ENCODE measurements around the gene FUBP1.

Gene FUBP1

GRCh38 chr1:77945345-77945744, 33.5 kb downstream of the FUBP1 start:
- Histone ChIP-seq H3K4me2 (ENCODE audit: low read depth, low read length) (no peak overlapping the region), H3K9me3 (replicated peaks; ENCODE audit: insufficient read depth, low read length) (no peaks in the 10 kb centered on the region), H3K79me2 (ENCODE audit: low read length) (peaks cover 39% of the 10 kb centered on the region), H4K20me1 (ENCODE audit: insufficient read depth, low read length) (no peaks in the 10 kb centered on the region), H2AFZ (ENCODE audit: low read length) (no peak overlapping the region), H3K9me2 (replicated peaks; ENCODE audit: insufficient read depth, low read length) (no peaks in the 10 kb centered on the region), H3K9ac (ENCODE audit: low read length) (no peak overlapping the region), H3K36me3 (replicated peaks; ENCODE audit: insufficient read depth, low read length) (peaks cover 28% of the 10 kb centered on the region; the same call in 1 of the 2 replicates), H3F3A (ENCODE audit: insufficient read depth, low read length) (peaks cover 14% of the 10 kb centered on the region), H3K27ac (ENCODE audit: low read length) (no peak overlapping the region), H3K27me3 (replicated peaks; ENCODE audit: insufficient read depth, low read length) (no peaks in the 10 kb centered on the region), H3K4me3 (ENCODE audit: low read length) (no peak overlapping the region), H3K4me1 (ENCODE audit: low read length) (peaks cover 26% of the 10 kb centered on the region)
- DNase-seq: no peak
- TF ChIP-seq EZH2phosphoT487 (IDR thresholded peaks at IDR 0.05; ENCODE audit: low read length): no peak
- no peak for TF ChIP-seq CTCF (IDR thresholded peaks at IDR 0.05; ENCODE audit: low read length)
- TF ChIP-seq EZH2 (optimal IDR thresholded peaks at IDR 0.05; ENCODE audit: low read depth, low read length): no peak

- Histone ChIP-seq H3K27me3 (replicated peaks; ENCODE audit: insufficient read depth, low read length) (no peaks in the 10 kb centered on the region), H2AFZ (ENCODE audit: low read length) (no peak overlapping the region), H3K9me2 (replicated peaks; ENCODE audit: insufficient read depth, low read length) (no peaks in the 10 kb centered on the region), H3K79me2 (ENCODE audit: low read length) (peaks cover 12% of the 10 kb centered on the region), H3K4me3 (ENCODE audit: low read length) (no peak overlapping the region), H3K9me3 (replicated peaks; ENCODE audit: insufficient read depth, low read length) (no peaks in the 10 kb centered on the region), H3K4me2 (ENCODE audit: low read depth, low read length) (no peak overlapping the region), H4K20me1 (ENCODE audit: insufficient read depth, low read length) (no peaks in the 10 kb centered on the region), H3F3A (ENCODE audit: insufficient read depth, low read length) (peaks cover 7% of the 10 kb centered on the region; the same call in 1 of the 2 replicates), H3K9ac (ENCODE audit: low read length) (no peak overlapping the region), H3K27ac (ENCODE audit: low read length) (no peak overlapping the region), H3K4me1 (ENCODE audit: low read length) (no peaks in the 10 kb centered on the region), H3K36me3 (replicated peaks; ENCODE audit: insufficient read depth, low read length) (peaks cover 23% of the 10 kb centered on the region; the same call in 1 of the 2 replicates)
- TF ChIP-seq EZH2 (optimal IDR thresholded peaks at IDR 0.05; ENCODE audit: low read depth, low read length): no peak
- TF ChIP-seq EZH2phosphoT487 (IDR thresholded peaks at IDR 0.05; ENCODE audit: low read length): no peak
- TF ChIP-seq CTCF (IDR thresholded peaks at IDR 0.05; ENCODE audit: low read length): no peak
- no peak for DNase-seq
These were observed 36.3 kb downstream of the FUBP1 start for GRCh38 chr1:77942400-77943140.

- Histone ChIP-seq H3K9ac (ENCODE audit: low read length) (no peak overlapping the region), H3K4me1 (ENCODE audit: low read length) (no peaks in the 10 kb centered on the region), H3K27me3 (replicated peaks; ENCODE audit: insufficient read depth, low read length) (no peaks in the 10 kb centered on the region), H3K9me2 (replicated peaks; ENCODE audit: insufficient read depth, low read length) (no peaks in the 10 kb centered on the region), H3K4me2 (ENCODE audit: low read depth, low read length) (no peak overlapping the region), H3K9me3 (replicated peaks; ENCODE audit: insufficient read depth, low read length) (no peaks in the 10 kb centered on the region), H3K36me3 (replicated peaks; ENCODE audit: insufficient read depth, low read length) (peaks cover 10% of the 10 kb centered on the region; the same call in 1 of the 2 replicates), H4K20me1 (ENCODE audit: insufficient read depth, low read length) (no peaks in the 10 kb centered on the region), H3K4me3 (ENCODE audit: low read length) (no peak overlapping the region), H3F3A (ENCODE audit: insufficient read depth, low read length) (peaks cover 7% of the 10 kb centered on the region; the same call in 1 of the 2 replicates), H2AFZ (ENCODE audit: low read length) (no peak overlapping the region), H3K27ac (ENCODE audit: low read length) (no peak overlapping the region), H3K79me2 (ENCODE audit: low read length) (peaks cover 4% of the 10 kb centered on the region; the same call in 1 of the 2 replicates)
- no peak for TF ChIP-seq EZH2phosphoT487 (IDR thresholded peaks at IDR 0.05; ENCODE audit: low read length)
- no peak for TF ChIP-seq CTCF (IDR thresholded peaks at IDR 0.05; ENCODE audit: low read length)
- no peak for TF ChIP-seq EZH2 (optimal IDR thresholded peaks at IDR 0.05; ENCODE audit: low read depth, low read length)
- no peak for DNase-seq
These were observed 37.8 kb downstream of the FUBP1 start for GRCh38 chr1:77940921-77941570.
